GM19099 (cell line): ENCODE results near the gene CENPH.

Experiments
- POLR2A ChIP-seq: IDR thresholded peaks from 3 replicates; pipeline ENCODE4 v1.6.1; 2011; ENCODE audit warnings: low read depth; ENCODE audit not compliant: insufficient read length; ENCODE audit errors: extremely low read depth

CENPH gene

GRCh38 chr5:69189162-69190086, at the start of gene CENPH:
Gene CENPH, plus strand, starts transcription at chr5:69189583. Its CDS starts 52 bp downstream, at chr5:69189635.
- peak; percentile 72 for TF ChIP-seq POLR2A

GRCh38 chr5:69140827-69141226, 48.6 kb upstream of the CENPH start:
- no peak for TF ChIP-seq POLR2A

GRCh38 chr5:69148981-69149675, 40.3 kb upstream of the CENPH start:
- no peak for TF ChIP-seq POLR2A

- no peak for TF ChIP-seq POLR2A
Observed at GRCh38 chr5:69149676-69150010, 39.7 kb upstream of the CENPH start.

- no peak for TF ChIP-seq POLR2A
Observed at GRCh38 chr5:69152731-69153130, 36.7 kb upstream of the CENPH start.

GRCh38 chr5:69156456-69156855, 32.9 kb upstream of the CENPH start:
- TF ChIP-seq POLR2A = no peak

GRCh38 chr5:69158039-69158438, 31.3 kb upstream of the CENPH start:
- no peak for TF ChIP-seq POLR2A

- TF ChIP-seq POLR2A = no peak
Observed at GRCh38 chr5:69160651-69161050, 28.7 kb upstream of the CENPH start.

GRCh38 chr5:69166686-69167492, 22.5 kb upstream of the CENPH start, which contains the start of gene CCNB1:
Gene CCNB1, plus strand, starts transcription at chr5:69167150. Its CDS starts 113 bp downstream, at chr5:69167263.
- peak; percentile 72 for TF ChIP-seq POLR2A

- TF ChIP-seq POLR2A = no peak
Observed at GRCh38 chr5:69167493-69167855, 21.9 kb upstream of the CENPH start.

- no peak for TF ChIP-seq POLR2A
Observed at GRCh38 chr5:69167929-69168328, 21.5 kb upstream of the CENPH start.

- no peak for TF ChIP-seq POLR2A
Observed at GRCh38 chr5:69170495-69170894, 18.9 kb upstream of the CENPH start.

- no peak for TF ChIP-seq POLR2A
Observed at GRCh38 chr5:69170969-69171368, 18.4 kb upstream of the CENPH start.

- TF ChIP-seq POLR2A = no peak
Observed at GRCh38 chr5:69184621-69185020, 4.8 kb upstream of the CENPH start.

GRCh38 chr5:69187342-69187741, 2.0 kb upstream of the CENPH start:
- TF ChIP-seq POLR2A = no peak

- no peak for TF ChIP-seq POLR2A
Observed at GRCh38 chr5:69188811-69189161, 597 bp upstream of the CENPH start.

- TF ChIP-seq POLR2A = no peak
Observed at GRCh38 chr5:69202497-69202896, 13.1 kb downstream of the CENPH start.
